H1 (cell line): ENCODE measurements around the gene CTSL. TPM values are rescaled to one million over a fixed set of nuclear protein-coding genes. Genes with fewer than 3 reads are reported as not detected.

ENCODE experiments used
- EZH2 ChIP-seq: fragments of 200-600 bp; sonication (generic); IDR thresholded peaks from 2 replicates; pipeline ENCODE4 v1.7.1; 2012; ENCODE audit warnings: low read depth, mild to moderate bottlenecking, moderate library complexity, low read length, inconsistent platforms; ENCODE audit not compliant: severe bottlenecking
- FOSL1 ChIP-seq: IDR thresholded peaks from 2 replicates; pipeline ENCODE4 v1.6.1; 2011; ENCODE audit warnings: mild to moderate bottlenecking, low read depth, low read length, moderate library complexity; ENCODE audit not compliant: insufficient read depth
- JUN ChIP-seq: IDR thresholded peaks from 2 replicates; pipeline ENCODE4 v1.6.1; 2011; ENCODE audit warnings: low read depth, mild to moderate bottlenecking, improper control_type of control experiment, low read length
- MAX ChIP-seq: IDR thresholded peaks from 2 replicates; pipeline ENCODE4 v1.6.1; 2012; ENCODE audit warnings: inconsistent platforms
- polyA plus RNA-seq, 7 experiments: library from polyadenylated mRNA; depleted of rRNA in 3 of 7; stranded (reverse) in 5 of 7; unstranded in 2 of 7; fragments of >200 nt in 5 of 7; fragments of 200-250 nt in 2 of 7; gene quantifications; 1 replicate in 5 of 7; 2 replicates in 1 of 7; 4 replicates in 1 of 7; pipeline versions ENCODE4 v1.2.1 to v1.2.3, GENCODE V29; 2011 to 2013; ENCODE audit warnings: missing spikeins in 2 of 7, mixed read lengths in 2 of 7
- total RNA-seq: library from RNA; stranded (reverse); fragmentation: NEBNext Ultra II Directional; extraction: Animal tissue kit (Norgen Biotek cat#: 25700); gene quantifications from 2 replicates; pipeline ENCODE4 v1.2.1, GENCODE V29; 2021

CTSL gene
- total and polyA plus RNA-seq, 2 of the 8 experiments (the other 6 are each of a cell fraction or from before 2014, with no cell fraction given): 34.2 to 38.2 TPM

- no peak for TF ChIP-seq MAX
- no peak for TF ChIP-seq FOSL1
- TF ChIP-seq EZH2: no peak
- no peak for TF ChIP-seq JUN
Observed at GRCh38 chr9:87694236-87694755, 31.6 kb upstream of the CTSL start (continued).
